GM18511 (cell line): ENCODE data around the gene GLB1L3.

Source experiments
- ATAC-seq: cut with Tn5 transposase; IDR thresholded peaks from one replicate; pipeline ENCODE4 v1.9.1; 2021; ENCODE audit warnings: mild to moderate bottlenecking, moderate library complexity; ENCODE audit not compliant: unreplicated experiment

The GLB1L3 gene

DNA sequence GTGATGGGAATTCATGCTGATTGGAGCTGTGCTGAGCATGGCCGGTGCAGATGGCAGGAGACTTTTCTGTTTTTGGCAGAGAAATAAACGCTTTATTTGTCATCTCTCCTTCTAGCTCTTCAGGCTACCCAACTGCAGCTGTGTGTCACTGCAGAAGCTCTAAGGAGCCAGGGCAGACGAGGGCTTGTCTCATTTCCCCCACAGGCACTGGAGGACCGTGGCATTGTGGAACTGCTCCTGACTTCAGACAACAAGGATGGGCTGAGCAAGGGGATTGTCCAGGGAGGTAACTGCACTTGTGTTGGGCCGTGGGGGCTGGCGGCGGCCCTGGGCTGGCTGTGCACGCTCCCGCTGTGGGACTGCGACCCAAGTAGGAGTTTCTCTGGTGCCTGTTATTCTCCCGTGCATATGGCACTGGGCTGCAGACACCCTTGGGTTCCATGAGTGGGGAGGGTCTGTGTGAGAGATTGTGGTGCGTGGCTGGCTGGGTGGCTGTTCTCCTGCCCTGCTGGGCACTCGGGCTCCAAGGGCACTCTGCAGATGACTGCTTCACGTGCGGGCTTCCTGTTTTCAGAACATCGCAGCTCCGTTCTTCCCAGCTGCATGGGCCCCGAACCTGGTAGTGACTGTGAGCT lies 82.8 kb downstream of the GLB1L3 start:
- no peak for ATAC-seq

DNA sequence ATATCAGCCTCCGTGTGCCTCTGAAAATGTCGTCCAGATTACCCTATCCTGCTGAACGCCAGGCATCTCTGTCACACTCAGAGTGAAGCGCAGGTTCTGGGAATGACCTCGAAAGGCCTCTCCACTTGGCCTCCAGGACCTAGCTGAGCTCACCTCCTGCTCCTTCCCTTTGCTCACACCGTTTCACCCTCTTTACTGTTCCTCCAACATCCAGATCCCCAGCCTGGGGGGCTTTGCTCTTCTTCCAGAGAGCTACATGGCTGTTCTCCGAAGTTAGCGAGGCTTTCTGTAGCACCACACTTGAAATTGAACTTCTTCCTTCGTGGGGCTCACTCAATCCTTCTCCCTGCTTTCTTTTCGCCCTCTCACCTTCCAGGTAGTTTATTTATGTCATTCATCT lies 83.5 kb downstream of the GLB1L3 start:
- ATAC-seq: no peak

DNA sequence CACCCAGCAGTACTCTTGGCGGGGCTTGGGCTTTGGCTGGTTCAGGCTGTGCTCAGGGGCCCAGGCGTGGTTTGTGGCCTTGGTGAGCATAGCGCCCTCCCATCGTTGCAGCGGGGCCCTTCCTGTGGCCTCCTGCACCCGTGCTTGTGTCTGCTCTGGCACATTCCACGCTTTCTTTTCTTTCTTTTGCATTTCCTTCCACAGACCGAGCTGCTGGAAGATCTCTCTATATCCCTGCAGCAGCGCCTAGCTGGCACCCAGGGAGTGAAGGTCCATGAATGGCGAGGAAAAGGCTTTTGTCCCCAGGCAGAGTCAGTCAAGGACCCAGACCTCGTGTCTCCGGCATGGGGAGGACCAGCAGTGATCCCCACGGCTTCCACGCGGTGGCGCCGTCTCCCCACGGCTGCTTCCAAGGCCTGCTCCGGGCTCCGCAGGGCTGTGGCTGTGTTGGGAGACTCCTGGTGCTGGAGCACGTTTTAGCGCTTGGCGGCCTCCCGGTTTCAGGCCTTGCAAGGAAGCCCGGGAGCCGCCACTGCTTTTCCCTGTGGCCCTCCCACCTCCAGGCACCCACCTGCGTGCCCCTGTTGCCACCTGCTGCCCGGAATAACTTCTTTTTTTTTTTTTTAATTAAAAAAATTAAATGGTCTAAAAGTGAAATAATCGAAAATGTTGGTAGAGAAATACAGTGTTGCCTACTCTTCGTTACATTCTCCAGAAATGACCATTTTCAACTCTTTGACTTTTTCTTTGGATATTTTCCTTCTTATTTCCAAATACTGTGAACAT lies 84.1 kb downstream of the GLB1L3 start:
- ATAC-seq: peak; percentile 86

DNA sequence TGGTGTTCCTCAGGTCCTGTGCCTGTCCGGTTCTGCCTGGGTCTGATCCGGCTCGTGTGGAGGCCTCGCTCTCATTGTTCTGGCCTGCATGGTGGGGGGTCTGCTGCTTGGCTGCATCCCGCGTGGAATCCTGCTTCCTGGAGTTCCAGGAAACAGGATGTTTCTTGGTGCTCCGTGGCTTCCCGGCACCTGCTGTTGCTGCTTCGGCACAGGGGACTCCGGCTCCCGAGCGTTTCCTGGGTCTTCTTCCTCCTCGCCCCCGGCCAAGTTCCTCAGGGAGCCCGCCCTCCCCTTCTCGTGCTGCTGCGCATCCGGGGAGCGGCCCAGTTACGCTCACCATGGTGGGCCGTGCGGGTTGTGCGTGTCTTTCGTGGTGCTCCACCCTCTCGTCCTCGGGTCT lies 85.5 kb downstream of the GLB1L3 start:
- no peak for ATAC-seq

DNA sequence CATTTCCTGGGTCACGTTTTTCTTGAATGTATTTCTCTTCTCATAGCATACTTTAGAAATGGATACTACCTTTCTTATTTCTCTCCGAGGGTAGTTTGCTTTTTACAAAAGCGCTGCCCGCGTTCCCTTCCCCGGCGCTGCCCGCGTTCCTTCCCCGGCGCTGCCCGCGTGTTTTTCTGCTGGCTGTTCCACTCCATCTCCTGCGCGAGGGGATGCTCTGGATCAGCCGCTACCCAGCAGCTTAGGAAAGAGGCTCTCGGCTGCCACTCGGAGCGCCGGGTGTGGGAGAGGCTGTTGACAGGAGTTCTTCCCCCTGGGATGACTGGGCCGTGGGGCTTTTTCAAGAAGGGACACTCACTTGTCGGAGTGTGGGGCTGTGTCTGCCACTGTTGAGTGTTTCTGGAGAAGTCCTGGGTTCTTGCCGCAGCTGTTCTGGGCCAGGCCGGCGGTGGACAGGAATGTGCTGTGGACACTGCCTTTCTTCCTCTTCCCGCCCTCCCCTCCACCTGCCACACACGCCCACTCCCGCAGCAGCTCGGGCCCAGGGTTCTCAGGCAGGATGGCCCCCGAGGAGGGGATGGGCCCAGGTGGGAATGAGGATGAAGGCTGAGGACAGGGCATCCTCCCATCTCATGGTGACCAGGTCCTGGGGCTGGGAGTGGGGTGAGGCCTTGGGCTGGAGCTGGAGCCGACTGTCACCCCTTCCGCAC lies 86.2 kb downstream of the GLB1L3 start:
- ATAC-seq: no peak

DNA sequence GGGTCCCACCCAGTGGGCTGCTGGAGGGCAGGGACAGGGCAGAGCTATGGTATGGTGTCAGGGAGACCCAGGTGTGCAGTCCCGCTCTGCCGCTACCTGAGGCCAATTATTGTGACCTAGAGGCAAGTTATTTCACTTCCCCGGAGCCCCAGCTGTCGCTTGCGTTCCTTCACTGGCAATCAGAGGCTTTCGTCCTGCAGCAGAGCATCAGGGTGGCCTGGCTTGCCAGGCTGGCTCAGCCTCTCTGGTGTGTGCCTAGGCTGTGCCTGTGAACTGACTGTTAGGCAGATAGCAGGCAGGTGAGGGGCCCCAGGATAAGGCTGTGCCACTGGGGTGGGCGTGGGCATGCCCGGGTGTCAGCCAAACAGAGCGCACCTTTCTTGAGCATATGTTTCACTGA lies 87.0 kb downstream of the GLB1L3 start:
- no peak for ATAC-seq

DNA sequence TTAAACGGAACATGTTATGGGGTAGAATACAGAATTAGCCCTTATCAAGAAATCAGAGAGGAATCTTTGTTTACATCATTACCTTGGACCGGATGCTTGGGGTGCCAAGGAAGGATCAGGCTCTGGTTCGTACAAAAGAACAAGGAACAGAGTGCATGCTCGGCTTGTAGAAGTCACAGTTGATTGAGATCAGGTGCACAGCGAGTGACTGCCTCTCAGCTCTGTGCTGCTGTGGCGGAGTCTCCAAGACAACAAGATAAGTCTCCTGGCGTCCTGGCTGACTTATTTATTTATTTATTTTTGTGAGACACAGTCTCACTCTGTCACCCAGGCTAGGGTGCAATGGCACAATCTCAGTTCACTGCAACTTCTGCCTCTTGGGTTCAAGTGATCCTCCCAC lies 87.4 kb downstream of the GLB1L3 start:
- no peak for ATAC-seq

DNA sequence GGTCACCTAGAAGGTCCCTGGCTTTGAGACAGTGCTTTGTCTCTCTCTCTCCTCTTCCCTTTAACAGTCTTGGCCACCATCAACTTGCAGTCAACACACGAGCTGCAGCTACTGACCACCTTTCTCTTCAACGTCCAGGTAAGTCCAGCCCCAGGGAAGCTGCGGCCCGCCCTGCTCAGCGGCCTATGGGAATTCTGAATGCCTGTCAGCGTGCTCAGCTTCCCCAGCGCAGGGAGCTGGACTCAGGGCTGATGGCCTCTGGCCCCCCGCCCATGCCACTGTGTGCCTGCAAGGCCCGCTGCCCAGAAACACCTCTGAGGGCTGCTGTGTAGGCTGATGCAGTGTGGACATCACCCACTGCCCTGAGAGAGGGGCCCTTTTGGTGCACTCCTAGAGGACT lies 88.1 kb downstream of the GLB1L3 start:
- ATAC-seq: no peak

DNA sequence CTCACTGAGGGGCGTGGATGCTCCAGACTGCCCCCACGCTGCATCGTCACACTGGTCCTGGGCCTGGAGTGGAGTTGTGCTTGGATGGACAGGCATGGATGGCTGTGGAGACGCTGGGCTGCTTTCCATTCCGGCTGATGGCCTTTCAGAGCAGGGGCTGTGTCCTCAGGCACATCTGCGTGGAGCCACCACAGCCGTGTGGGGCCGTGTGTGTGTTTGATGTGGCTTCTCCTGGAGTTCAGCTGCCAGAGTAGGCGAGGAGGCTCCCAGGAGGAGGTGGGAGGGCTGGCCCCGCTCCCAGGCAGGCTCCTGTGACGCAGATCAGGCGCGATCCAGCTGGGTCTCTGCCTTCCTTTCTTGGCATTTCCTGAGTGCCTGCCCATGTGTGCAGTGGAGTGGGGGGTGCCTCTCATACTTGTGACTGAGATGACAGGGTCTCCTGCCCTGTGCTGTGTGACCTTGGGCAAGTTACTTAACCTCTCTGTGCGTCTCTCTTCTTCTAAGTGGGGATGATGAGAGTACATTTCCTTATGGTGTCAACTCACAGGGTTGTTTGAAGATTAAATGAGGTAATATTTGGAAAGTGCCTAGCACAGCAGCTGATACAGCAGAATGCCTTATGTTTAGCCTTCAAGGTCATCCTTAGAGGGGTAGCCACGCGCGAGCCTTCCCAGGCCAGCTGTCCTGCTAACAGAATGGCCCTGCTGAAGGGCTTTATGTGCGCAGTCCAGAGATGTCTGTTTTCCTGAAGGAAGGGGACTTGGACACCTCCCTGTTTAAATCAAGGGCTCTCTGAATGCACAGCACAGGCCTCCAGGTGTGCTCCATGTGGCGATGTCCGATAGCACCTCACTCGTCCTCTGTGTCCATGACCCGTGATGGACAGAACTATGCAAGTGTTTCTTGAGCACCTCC lies 89.1 kb downstream of the GLB1L3 start:
- no peak for ATAC-seq

DNA sequence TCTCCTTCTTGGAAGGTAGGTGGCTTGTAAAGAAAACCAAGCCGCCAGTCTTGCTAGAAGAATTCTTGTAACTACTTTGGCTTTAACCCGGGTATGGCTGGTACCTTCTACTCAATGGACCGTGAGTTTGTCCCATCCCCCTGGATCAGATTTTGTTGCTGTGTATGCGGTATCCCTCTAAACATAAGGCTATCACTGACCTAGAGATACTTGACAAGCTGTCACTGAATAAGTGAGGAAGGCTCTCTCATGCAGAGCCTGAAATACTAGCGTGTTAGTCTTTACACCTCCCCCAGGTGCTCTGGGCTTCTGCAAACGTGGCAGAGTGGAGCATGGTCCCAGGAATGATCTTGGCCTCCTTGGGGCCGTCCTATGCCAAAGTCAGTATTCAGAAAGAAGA lies 90.1 kb downstream of the GLB1L3 start:
- no peak for ATAC-seq

DNA sequence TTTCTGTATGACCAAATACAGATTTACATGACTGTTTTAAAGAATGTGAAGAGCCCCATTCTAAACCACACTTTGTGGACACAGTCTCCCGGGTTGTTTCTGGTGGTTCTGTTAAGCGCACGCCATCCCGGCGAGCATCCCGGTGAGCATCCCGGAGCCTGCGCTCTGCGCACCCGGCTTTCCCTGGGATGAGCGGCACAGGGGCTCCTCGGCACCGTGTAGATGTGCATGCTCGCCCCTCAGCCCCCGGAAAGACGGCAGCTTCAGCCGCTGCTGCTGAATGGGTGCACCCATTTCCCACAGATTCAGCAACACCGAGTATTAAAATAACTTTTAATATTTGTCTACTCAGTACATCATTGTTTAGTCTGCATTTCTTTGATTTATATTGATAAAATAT lies 91.6 kb downstream of the GLB1L3 start:
- no peak for ATAC-seq
